Kidney capillary endothelial cell (primary cell): ENCODE results near the gene PARVG.
"Not testable (repeated sequence)": the region's sequence is repeated elsewhere in the genome, so short reads cannot be mapped to it uniquely, and the experiment has no call there.

Source experiments
- DNase-seq: peaks from one replicate; pipeline ENCODE4 v3.0.0-alpha.2; 2018; ENCODE audit warnings: low spot score

Gene PARVG

DNA sequence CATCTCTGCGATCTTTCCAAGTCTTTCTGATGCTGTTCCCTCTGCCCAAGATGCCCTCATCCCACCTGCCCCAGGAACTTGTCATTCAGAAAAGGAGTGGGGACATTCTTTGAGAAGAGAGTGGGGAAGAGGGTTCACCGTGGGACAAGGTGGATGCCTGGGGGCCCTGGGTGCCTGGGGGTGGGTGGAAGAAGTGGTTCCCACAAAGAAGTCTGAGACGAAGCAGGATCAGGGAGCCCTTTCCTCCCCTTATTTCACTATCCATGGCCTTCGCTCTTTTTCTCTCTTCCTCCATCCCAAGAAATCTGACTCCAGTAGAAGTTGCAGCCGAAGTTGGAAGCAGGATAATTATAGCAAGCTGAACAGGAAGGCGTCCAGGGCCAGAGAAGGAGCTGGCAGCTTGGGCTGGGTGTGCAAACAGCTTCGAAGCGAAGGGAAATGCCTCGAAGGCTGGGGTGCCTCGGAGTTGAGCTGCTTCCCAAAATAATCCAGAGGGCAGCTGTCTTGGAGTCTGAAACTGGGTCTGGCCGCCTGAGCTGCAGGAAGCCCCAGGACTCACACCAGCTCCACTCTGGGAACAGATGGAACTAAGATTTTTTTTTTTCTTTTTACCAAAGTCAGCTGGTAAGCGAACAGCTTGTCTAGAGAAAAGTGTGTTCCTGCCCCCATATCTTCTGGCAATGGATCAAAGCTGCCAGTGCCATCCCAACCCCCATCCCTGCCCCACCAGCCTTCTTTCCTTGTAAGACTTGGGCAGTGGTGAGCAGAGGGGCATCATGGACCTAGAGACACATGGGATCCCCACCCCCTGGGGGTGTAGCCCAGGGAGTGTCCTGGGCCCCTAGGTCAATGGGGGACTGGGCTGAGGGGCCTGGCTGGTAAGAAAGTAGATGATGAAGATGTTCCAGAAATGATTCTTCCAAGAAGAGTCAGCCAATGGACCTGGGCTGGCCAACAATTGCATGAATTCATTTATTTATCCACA is 31.5 kb downstream of the PARVG start:
- no peak for DNase-seq

DNA sequence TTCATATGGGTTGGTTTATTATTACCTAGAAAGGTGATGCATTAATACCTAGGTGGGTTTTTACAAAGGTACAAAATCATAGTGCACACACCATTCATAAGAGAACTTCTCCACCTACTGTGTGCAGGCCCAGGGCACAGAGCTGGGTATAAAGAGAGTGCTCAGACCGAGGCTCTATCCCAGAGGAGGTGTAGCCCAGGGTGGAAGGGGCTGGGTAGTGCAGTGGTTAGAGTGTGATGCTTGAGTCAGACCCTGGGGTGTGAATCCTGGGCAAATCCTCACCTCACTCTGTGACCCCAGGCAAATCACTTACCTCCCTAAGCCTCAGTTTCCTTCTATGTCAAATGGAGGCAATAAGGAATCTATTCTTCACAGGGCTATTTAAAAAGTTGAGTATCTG is 32.2 kb downstream of the PARVG start:
- DNase-seq, result no peak

GRCh38 chr22:44213489-44214043 is 32.8 kb downstream of the PARVG start:
- DNase-seq, result no peak

DNA sequence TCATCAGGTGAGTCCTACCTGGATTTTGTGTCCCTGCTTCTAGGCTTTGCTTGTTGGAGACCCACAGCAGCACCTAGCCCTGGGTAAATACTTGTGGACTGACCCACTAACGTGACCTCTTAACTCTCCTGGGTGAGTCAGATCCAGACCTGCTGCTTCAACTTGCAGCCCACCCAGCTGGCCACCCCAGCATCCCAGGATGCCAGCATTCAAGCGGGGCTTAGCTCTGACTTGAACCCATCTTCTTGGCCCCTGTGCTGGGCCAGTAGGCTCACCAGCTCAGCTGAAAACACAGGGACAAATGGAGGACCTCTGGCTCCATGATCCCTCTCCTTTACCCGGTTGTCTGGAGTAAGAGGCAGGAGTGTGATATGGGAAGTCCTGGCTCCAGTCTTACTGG is 33.5 kb downstream of the PARVG start:
- DNase-seq, result no peak

DNA sequence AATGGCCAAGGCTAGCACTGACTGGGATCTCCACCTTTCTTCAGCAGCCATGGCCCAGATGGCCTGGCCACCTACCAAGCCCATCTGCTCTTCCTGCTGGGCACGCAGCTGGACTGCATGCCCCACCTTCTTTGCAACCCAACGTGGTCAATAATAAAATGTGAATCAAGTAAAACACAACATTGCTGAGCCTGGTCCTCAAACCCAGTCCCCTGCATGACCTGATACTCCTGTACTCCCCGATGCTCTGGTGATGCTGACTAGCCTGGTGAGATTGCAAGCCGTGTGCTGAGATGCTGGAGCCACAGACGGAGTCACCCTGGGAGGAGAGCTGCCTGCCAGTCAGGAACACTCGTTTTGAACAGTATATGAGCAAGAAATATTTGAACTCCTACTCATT is 34.0 kb downstream of the PARVG start:
- DNase-seq, result no peak

GRCh38 chr22:44215287-44215686 is 34.6 kb downstream of the PARVG start:
- no peak for DNase-seq

DNA sequence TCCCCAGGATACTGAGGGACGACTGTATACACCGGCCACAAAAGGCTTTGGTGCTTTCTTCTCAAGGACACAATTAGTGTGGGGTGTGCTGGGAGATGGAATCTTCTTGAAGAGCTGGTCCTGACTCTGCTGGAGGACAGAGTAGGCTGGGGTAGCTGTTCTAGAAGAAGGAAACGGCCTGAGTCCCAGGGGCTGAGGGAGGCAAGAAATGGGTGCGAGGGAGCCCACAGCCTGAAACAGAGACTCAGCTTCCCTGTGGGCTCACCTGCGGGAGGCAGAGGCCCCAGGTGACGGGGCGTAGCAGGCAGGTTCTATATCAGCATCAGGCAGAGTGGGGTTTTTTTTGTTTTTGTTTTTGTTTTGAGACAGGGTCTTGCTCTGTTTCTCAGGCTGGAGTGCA is 36.6 kb downstream of the PARVG start:
- no peak for DNase-seq

DNA sequence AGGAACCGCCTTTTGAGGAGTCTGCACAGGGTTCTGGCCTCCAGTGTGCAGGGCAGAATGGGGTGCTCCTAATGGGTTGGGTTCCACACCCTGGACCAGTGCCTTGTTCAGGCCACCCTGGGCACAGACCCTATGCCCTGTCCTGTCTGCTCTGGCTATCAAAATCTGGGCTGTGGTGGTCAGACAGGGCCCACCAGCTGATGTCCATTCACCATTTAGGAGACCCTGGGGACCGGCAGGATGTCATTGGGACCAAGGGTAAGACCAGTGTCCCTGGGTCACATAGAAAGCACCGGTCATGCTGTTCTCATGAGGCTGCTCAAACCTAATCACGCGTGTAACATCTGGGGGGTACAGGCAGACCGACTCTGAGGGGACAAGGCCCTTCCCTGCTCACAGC is 37.3 kb downstream of the PARVG start:
- DNase-seq, result no peak

- DNase-seq, result no peak
Measured at GRCh38 chr22:44219101-44219870, 38.6 kb downstream of the PARVG start.

DNA sequence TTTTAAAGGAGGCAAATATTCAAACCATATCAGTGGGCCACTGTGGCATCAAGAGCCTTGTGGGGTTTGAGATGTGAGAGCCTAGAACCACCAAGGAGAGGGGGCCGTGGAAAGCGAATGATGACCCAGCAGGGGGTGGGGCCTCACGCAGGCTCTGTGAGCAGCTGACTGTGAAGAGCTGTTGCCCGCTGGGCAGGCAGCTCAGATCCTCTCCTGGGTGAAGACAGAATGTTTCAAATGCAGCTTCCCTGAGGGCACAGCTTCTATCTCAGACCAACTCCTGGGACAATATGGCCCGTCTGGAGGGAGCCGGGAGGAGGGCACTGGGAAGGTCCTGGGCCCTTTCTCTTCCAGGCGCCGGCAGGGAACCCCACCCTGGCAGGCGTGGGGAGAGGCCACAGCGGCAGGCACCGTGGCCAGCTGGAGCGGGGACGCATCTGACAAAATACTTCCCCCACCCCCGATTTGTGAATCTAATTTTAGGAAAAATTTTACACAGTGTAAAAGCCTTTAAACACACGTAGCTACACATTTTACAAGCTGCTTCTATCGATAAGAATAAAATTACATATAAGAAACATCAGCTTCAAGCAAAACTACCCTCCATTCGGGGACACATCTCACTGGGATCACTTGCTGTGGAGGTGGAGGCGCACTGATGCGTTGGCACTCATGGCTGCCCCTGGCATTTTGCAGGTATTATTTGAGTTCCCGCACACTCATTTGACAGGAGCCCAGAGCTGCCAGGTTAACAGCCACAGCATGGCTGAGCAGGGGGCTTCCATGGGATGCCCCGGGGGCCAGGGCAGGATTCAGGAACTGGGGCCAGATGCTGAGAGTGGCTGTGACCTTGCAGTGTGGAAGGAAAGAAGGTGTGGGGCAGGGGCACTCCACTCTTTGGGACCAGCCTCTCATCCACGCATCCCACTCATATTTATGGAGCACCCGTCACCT is 40.3 kb downstream of the PARVG start:
- no peak for DNase-seq

- DNase-seq, result no peak
Measured at GRCh38 chr22:44221710-44222475, 41.2 kb downstream of the PARVG start.

DNA sequence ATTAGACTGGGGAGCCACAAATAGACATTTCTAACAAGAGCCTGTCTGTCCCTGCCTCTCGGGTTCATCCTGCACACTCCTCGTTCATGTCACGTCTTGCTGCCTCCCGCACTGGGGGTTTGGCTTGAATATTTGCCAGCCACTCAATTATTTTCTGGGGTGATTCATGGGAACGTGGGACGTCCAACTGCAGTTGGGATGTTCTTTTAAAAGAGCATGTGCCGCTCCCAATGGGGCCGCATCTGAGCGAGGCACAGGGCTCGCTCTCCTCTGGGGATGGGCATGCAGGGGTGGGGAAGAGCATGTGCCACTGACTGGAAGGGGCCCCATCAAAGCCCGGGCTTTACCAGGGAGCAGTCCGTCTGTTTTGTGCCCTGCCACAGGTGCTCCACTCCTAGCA is 43.4 kb downstream of the PARVG start:
- no peak for DNase-seq

- DNase-seq, result no peak
Measured at GRCh38 chr22:44225091-44225689, 44.5 kb downstream of the PARVG start.

GRCh38 chr22:44225812-44226211 is 45.1 kb downstream of the PARVG start:
- no peak for DNase-seq

DNA sequence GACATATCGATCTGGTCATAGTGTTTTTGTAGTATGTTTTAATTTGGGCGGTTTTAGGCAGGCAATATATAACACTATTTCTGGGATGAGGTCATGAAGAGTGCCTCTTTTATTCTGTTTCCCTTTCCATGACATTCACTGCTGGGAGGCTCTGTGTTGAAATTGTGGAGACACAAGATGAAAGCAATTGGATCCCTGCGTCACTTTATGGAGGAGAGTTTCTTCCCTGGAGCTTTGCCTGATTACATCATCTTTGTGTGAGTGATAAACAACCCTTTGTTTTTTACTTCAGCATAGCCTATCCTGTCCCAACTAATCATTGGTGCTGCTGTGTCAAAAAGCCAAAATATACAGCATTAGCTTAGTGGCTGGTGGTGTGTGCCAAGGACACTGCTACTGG is 48.6 kb downstream of the PARVG start:
- DNase-seq, result no peak

- no peak for DNase-seq
Measured at GRCh38 chr22:44229809-44230208, 49.1 kb downstream of the PARVG start.

GRCh38 chr22:44231233-44231632 is 50.5 kb downstream of the PARVG start:
- no peak for DNase-seq

DNA sequence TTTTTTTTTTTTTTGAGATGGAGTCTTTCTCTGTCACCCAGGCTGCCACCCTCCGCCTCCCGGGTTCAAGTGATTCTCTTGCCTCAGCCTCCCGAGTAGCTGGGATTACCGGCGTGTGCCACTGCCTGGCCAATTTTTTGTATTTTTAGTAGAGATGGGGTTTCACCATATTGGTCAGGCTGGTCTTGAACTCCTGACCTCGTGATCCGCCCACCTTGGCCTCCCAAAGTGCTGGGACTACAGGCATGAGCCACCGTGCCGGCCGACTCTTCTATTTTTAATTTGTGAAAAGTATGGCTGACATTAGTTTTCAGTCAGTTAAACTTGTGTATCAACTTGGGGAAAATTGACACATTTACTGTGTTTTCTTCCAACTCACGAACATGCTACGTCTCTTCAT is 53.6 kb downstream of the PARVG start:
- not testable (repeated sequence) for DNase-seq

- DNase-seq, result no peak
Measured at GRCh38 chr22:44237290-44237689, 56.6 kb downstream of the PARVG start.

- not testable (repeated sequence) for DNase-seq
Measured at GRCh38 chr22:44241121-44241520, 60.4 kb downstream of the PARVG start.
